Adrenal gland (tissue), 5 donors: ENCODE results near the gene SDR39U1.

ENCODE experiments used
- POLR2A ChIP-seq, 2 donors: fragments of 450-650 bp; IDR thresholded peaks; one replicate each; pipeline ENCODE4 v1.6.1; 2017; ENCODE audit warnings: antibody characterized with exemption in 2 of 2, mild to moderate bottlenecking in 2 of 2, moderate library complexity in 1 of 2
- TF ChIP-seq, protein P1 (sequence below), 6 experiments: fragments of 450-650 bp in 4 of 6; fragments of 200-600 bp in 2 of 6; sonication (generic) in 1 of 6; IDR thresholded peaks; 1 replicate in 5 of 6; 2 replicates in 1 of 6; pipeline versions ENCODE4 v1.5.1 to v1.8.0; 2016 to 2021; ENCODE audit warnings: antibody characterized with exemption in 6 of 6, mild to moderate bottlenecking in 2 of 6, moderate library complexity in 1 of 6
- donor health status: DM: no; HTN: no; CAD: no.

DNA sequence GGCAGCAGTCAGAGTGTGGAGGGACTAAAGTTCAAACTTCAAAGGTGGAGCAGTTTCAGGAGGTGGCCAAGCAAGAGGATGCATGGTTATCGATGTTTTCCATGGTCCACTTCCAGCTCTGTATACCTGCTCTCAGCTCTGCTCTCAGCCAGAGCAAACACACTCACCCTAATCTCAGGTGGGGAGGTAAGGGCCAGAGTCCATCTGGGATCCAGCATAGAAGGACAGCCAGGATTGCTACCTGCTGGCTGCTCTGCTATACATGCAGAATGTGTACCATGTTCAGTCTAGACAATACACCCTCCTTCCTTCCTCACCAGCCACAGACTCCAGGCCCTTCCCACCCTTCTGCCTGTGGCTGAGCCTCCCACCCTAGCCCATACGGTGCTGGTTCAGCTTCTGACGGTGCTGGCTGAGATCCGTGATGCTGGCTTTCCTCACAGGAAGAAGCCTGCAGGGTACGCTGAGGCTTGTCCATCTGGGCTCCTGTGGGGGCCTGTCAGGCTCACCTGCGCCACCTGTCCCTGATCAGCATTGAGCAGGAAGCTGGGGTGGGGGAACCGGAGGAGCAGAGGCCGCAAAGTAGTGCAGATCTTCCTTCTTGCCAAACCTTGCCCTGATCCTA, 15.6 kb downstream of the SDR39U1 start:
- TF ChIP-seq, protein P1, sequence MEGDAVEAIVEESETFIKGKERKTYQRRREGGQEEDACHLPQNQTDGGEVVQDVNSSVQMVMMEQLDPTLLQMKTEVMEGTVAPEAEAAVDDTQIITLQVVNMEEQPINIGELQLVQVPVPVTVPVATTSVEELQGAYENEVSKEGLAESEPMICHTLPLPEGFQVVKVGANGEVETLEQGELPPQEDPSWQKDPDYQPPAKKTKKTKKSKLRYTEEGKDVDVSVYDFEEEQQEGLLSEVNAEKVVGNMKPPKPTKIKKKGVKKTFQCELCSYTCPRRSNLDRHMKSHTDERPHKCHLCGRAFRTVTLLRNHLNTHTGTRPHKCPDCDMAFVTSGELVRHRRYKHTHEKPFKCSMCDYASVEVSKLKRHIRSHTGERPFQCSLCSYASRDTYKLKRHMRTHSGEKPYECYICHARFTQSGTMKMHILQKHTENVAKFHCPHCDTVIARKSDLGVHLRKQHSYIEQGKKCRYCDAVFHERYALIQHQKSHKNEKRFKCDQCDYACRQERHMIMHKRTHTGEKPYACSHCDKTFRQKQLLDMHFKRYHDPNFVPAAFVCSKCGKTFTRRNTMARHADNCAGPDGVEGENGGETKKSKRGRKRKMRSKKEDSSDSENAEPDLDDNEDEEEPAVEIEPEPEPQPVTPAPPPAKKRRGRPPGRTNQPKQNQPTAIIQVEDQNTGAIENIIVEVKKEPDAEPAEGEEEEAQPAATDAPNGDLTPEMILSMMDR (IDR thresholded peaks at IDR 0.05), result no peak
- no peak for TF ChIP-seq POLR2A (IDR thresholded peaks at IDR 0.05)
